NCI-H1092 (cell line): ENCODE results near the gene KCTD3.

Experiments used
- DNase-seq: peaks from one replicate; lab custom pipeline; 2025; lab: John Stamatoyannopoulos, UW

KCTD3 gene

DNA sequence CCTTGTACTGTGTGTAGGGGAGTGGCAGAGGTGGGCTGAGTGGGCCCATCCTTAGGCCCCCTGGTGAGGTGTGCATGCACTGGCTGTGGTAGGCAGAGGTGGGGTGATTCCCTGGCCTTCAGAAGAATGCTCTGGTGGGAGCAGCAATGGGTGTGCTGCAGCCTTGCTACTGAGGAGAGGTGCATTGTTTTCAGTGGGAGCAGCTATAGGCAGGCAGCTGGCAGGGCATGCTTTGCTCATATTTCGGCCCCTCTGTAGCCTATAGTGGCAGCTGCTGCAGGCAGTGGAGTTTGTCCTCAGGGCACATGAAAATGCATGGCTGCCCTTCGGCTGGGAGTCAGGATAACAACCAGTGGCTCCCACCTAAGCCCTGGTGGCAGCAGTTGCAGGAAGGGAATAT is 10.1 kb upstream of the KCTD3 start:
- DNase-seq = no peak

DNA sequence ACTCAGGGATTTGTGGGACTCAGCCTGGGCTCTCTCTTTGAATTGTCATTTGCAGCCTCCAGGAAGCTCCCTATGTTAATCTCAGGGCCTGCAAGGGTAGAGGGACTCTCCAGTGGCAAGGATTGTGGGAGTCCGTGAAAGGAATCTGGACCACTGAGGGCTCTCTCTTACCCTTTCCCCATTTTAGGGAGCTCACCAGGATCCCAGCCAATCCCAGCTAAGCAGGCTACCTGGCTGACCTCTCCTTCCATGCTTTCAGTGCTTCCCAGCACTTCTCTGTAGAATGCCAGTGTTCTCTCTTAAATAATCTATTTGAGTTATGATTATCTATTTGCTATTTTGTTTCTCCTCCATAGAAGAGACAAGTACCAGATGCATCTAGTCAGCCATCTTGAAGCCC is 9.6 kb upstream of the KCTD3 start:
- no peak for DNase-seq

- no peak for DNase-seq
Observed at GRCh38 chr1:215557992-215558626, 9.0 kb upstream of the KCTD3 start.

- DNase-seq = peak; percentile 73
Observed at GRCh38 chr1:215567491-215568298, 591 bp downstream of the KCTD3 start.

- DNase-seq = no peak
Observed at GRCh38 chr1:215568299-215568692, 1.2 kb downstream of the KCTD3 start.

DNA sequence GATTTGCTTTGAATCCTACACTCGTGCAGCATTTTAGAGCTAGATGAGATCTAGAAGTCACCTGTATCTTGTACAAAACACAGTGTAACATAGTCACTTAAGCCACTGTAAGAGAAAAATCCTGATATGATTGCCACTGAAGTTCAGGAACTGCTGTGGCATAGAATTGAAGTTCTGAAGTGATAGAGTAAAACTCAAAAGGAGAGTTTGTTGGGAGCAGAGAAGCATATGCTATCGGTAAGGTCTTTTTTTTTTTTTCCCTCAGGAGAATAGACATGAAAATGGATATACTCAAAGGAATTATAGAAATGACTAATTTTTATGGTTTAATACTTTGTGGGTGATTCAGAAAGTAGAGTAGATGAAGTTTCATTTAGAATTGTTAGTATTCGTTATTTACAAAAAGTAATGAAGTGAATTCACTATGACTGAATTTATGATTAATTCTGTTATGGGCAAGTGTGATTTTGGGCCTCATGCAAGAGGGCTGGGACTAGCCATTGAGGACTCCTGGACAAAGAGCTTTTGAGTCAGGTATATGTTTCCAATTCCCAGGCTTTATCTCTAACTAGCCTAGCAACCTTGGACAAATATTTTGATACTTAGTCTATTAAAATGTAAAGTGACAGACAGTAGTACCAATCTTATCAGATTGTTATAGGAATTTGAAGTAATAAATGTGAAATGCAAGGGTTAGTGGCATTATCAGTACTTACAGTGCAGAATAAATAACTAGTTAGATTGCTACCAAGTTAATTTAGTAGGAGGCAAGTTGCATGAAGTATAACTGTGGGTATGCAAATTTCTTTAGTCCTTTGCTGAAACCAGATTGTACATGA is 3.1 kb downstream of the KCTD3 start:
- DNase-seq = no peak

- no peak for DNase-seq
Observed at GRCh38 chr1:215581896-215582295, 14.8 kb downstream of the KCTD3 start.

GRCh38 chr1:215583185-215583749 is 16.2 kb downstream of the KCTD3 start:
- DNase-seq = no peak

DNA sequence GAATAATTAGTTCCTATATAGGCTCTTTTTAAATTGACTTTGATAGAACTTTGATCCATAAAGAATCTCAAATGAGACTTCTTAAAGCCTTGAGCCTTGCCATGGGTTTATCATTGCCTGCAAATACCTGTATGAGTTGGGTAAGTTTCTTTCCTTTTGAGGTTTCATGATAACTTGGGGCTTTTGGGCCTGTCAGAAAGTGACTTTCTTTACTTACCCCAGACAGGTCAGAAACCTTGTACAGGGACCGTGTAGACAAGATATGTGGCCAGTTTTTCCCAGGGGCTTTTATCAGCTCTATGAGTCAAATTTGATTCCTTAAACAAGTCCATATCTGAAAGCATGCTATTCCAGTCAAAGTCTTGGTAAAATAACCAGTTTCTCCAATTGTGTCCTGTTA is 17.3 kb downstream of the KCTD3 start:
- DNase-seq = no peak

DNA sequence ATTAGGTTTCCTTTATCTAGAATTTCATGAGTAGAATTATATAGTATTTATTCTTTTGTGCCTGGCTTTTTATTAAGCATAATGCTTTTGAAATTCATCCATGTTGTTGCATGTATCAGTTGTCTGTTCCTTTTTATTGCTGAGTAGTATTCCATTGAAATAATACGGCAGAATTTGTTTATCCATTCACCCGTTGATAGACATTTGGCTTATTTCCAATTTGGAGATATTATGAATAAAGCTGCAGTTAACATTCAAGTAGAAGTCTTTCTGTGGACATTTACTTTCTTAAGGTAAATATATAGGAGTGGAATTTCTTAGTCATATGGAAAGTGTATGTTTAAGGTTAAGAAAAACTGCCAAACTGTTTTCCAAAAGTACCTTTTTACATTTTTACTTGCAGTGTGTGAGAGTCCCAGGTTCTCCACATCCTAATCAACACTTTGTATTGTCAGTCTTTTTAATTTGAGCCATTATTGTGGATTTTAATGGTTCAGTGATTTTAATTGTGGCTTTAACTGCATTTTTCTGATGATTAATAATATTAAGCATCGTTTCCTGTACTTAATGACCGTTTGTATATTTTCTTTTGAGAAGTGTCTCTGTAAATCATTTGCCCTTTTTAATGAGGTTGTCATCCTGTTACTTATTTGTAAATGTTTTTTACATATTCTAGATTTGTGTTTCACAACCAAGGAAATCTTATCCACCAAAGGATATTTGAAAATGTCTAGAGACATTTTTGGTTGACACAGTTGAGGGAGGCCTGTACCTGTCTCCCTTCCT is 22.7 kb downstream of the KCTD3 start:
- DNase-seq = no peak

- DNase-seq = no peak
Observed at GRCh38 chr1:215590779-215591491, 23.8 kb downstream of the KCTD3 start.

- DNase-seq = peak; percentile 4
Observed at GRCh38 chr1:215594640-215595039, 27.5 kb downstream of the KCTD3 start.

- DNase-seq = no peak
Observed at GRCh38 chr1:215595231-215595630, 28.1 kb downstream of the KCTD3 start.

DNA sequence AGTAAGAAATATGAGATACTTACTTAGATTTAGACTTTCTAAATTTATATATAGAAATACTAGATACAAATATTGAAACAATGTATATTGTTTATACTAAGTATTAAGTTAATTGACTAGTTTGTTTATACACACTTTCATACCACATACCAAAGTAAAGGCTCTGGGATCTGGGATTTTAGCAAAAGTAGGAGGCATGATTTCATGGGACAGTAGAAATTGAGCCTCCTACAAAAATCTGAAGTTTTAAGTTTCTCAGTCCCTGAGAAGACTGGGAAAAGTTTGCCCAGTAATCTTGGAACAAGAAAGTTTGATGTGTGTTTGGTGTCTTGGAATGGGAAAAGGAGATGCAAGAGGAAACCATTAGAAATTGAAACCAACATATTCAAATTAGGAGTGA is 30.9 kb downstream of the KCTD3 start:
- no peak for DNase-seq

GRCh38 chr1:215599418-215600074 is 32.4 kb downstream of the KCTD3 start:
- no peak for DNase-seq

- DNase-seq = no peak
Observed at GRCh38 chr1:215600258-215600792, 33.2 kb downstream of the KCTD3 start.

- no peak for DNase-seq
Observed at GRCh38 chr1:215600867-215601266, 33.8 kb downstream of the KCTD3 start.

GRCh38 chr1:215601276-215601675 is 34.2 kb downstream of the KCTD3 start:
- DNase-seq = no peak

DNA sequence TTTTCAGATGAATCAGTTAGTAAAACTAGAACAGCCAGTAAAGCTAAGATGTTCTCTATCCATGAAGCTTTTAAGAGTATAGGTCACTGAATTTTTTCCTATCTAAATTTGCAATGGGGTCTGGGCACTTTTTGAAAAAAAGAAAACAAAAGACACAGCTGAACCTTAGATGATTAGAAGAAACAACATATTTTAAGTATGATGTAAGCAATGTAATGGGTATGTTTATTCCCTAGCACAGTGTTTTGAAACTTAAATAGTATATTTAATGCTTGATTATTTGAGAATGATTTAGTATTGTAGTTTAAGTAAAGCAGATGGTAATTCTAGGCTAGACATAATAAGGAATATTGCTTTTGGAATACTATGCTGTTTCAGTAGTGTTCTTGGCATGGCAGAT is 36.2 kb downstream of the KCTD3 start:
- no peak for DNase-seq

DNA sequence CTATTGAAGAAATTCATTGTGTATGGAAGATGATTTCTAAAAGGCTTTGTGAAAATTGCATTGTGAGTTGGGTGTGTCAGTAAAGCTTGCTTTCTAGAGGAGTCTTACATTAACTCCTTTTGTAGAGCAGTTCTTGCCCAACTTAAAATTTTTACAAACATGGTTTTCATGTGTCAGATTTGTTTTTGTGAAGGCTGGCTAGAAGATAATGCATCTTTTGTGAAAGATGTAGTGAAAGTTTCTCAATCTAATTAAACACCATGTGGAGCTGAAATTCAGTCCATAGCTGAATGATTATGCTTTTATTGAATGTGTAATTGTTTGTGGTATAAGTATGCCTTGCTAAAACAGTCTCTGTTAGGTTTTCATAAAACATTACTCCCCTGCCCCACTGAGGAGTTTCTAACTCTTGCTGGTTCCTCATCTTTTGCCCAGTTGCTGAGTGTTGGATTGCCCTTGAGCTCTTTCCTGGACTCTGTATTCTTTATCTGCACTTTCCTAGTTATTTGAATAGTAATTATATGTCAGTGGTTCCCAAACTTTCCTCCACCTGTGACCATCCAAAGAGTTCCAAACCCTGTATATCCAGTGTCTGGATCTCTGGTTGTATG is 38.0 kb downstream of the KCTD3 start:
- no peak for DNase-seq
